Measurements from ENCODE around the gene ATP6V0D1. TPM values are rescaled to one million over a fixed set of nuclear protein-coding genes. Genes with fewer than 3 reads are reported as not detected.

The ATP6V0D1 gene
- total RNA-seq, 1 experiment from 2014 or later, result 119 TPM

DNA sequence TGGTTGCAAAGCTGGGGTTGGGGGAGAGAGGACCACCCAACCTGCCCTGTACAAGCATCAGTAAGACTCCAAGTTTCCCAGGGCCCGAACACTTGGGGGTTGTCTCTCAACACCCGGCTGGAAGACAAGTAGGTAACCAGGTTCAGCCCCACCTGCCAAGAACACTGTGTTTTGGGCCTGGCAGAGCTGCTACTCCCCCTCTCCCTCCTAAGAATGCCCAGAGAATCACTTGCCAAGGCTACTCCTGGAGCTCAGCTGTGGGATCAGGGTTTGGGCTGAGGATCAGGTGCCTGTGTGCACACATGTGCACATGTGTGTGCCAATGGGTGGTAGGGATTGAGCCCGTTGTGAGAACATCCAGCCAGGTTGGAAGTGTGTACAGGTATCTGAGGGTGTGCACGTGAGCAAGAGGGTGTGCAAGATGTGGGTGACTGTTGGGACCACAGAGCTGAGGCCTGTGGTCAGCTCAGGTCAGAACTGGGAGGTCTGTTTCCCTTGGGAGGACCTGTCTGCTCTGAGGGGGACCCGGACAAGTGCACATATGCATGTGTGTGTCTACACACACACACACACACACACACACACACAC lies 47.7 kb downstream of the ATP6V0D1 start:
- in situ Hi-C loops (cut with HindIII; ENCODE audit: low sequenced_read_pairs), result no loop called here
- peak; percentile 48 for DNase-seq (ENCODE audit: low spot score)

DNA sequence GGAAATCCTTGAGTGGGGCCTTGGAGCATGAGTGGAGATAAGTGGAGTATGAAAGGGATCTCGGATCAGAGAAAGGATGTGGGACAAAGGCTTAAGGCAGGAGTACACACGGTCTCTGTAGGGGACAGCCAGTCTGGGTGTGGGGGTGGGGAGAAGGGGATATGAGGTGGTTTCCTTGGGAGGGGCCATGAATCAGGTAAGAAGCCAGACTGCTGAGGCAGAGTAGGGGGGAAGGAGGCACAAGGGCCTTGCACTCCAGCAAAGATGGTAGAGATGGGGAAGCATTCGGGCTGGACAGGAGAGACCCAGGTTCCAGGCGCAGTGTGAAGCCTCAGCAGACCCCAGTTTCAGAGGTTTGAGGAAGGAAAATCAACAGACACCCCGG lies 48.5 kb downstream of the ATP6V0D1 start:
- in situ Hi-C loops (cut with HindIII; ENCODE audit: low sequenced_read_pairs), result no loop called here
- no peak for DNase-seq (ENCODE audit: low spot score)

GRCh38 chr16:67431775-67432505 lies 49.0 kb downstream of the ATP6V0D1 start:
- DNase-seq (ENCODE audit: low spot score), result no peak
- in situ Hi-C loops (cut with HindIII; ENCODE audit: low sequenced_read_pairs), result no loop called here

GRCh38 chr16:67430977-67431774 lies 49.8 kb downstream of the ATP6V0D1 start, which contains the start of gene HSD11B2:
Gene HSD11B2 (plus strand): TSS chr16:67431121. CDS start chr16:67431249, 128 bp downstream.
- no peak for DNase-seq (ENCODE audit: low spot score)
- in situ Hi-C loops (cut with HindIII; ENCODE audit: low sequenced_read_pairs), result no loop called here

GRCh38 chr16:67430504-67430976 lies 50.4 kb downstream of the ATP6V0D1 start:
- DNase-seq (ENCODE audit: low spot score), result no peak
- in situ Hi-C loops (cut with HindIII; ENCODE audit: low sequenced_read_pairs), result no loop called here

GRCh38 chr16:67429799-67430503 lies 51.0 kb downstream of the ATP6V0D1 start:
- DNase-seq (ENCODE audit: low spot score), result no peak
- in situ Hi-C loops (cut with HindIII; ENCODE audit: low sequenced_read_pairs), result no loop called here

DNA sequence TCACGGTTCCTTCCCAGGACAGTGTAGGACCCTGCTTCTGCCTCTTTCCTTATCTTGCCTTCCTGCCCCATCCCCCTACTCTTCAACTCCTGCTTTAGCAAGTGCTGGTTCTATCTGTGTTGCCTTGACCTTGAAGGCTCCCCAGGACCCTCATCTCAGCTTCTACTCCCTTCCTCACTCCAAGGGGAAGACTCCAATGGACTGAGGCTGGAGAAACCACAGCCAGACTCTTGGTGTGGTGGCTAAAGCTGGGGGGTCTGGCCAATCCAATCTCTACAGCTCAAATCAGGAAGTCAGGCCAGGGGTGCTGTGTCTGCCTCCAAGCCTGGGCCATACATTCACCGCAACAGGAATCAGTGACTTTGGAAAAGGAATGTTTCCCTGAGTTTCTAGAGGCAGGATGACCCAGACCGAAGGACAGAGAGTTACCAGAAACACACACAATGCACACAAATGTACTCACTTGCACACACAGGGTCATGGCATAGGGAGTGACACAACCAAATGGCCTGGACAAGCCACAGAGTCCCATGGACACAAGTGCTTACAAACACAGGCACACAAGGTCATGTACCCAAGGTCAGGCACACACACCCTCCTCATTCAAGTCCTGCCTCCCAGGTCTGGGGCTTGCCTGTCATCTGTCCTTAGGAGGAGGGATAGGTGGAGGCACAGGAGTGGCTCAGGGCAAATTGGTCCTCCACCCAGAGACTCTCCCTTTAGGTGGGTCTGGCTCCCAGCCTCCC lies 51.7 kb downstream of the ATP6V0D1 start:
- DNase-seq (ENCODE audit: low spot score), result no peak
- in situ Hi-C loops (cut with HindIII; ENCODE audit: low sequenced_read_pairs), result no loop called here

- in situ Hi-C loops (cut with HindIII; ENCODE audit: low sequenced_read_pairs), result no loop called here
- peak; percentile 86 for DNase-seq (ENCODE audit: low spot score)
Observed at GRCh38 chr16:67428146-67428731, 52.7 kb downstream of the ATP6V0D1 start.

GRCh38 chr16:67426950-67427349 lies 54.0 kb downstream of the ATP6V0D1 start:
- DNase-seq (ENCODE audit: low spot score), result no peak
- in situ Hi-C loops (cut with HindIII; ENCODE audit: low sequenced_read_pairs), result no loop called here

- in situ Hi-C loops (cut with HindIII; ENCODE audit: low sequenced_read_pairs), result no loop called here
- no peak for DNase-seq (ENCODE audit: low spot score)
Observed at GRCh38 chr16:67426022-67426421, 54.9 kb downstream of the ATP6V0D1 start.

- no peak for DNase-seq (ENCODE audit: low spot score)
- in situ Hi-C loops (cut with HindIII; ENCODE audit: low sequenced_read_pairs), result no loop called here
Observed at GRCh38 chr16:67425580-67425979, 55.4 kb downstream of the ATP6V0D1 start.

DNA sequence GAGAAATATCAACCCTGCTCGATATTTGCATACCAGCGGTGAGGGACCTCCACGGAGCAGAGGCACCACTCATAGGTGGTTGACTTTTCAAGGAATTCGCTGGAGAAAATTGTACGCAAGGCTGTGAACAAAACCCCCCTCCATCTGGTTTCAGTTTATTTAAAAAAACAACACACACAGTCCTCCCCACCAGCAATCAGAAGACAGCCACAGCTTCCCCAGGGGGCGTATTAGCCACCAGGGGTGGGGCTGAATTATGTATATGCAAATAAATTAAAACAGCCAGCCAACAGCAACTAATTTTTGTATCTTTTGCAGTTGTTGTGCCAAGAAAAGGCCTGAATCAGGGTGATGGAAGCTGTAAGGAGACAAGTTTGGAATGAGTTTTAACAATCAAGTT lies 55.9 kb downstream of the ATP6V0D1 start:
- DNase-seq (ENCODE audit: low spot score), result no peak
- in situ Hi-C loops (cut with HindIII; ENCODE audit: low sequenced_read_pairs), result no loop called here

GRCh38 chr16:67424261-67424615 lies 56.7 kb downstream of the ATP6V0D1 start:
- in situ Hi-C loops (cut with HindIII; ENCODE audit: low sequenced_read_pairs), result no loop called here
- no peak for DNase-seq (ENCODE audit: low spot score)

DNA sequence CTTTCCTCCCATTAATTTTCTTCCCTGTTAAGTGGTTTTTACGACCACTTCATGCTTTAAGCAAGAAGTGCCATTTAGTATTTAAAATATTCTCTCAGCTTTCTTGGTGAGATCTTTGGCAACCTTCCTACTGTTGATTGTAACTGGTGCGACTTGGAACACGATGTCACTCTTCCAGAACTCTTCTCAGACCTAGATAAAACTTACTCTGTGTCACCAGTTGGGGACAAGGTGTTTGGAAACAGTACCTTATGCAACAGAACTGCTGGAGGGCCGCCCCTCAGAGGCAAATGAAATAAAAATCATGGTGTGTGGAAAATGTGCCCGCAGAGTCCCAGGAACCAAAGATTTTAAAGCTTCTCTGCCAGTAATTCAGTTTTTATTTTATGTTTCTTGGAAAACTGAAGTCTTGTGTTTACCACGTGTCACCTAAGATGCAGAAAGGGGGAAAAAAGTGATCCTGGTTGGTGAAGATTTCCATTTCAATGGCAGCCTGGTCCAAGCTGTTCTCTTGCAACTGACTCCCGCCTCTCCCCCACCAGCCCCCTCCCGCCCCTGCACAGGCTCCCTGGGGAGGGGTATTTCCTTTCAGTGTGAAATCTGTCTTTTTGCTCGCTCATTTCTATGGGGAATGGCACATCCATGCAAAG lies 57.2 kb downstream of the ATP6V0D1 start:
- DNase-seq (ENCODE audit: low spot score), result no peak
- in situ Hi-C loops (cut with HindIII; ENCODE audit: low sequenced_read_pairs), result no loop called here

- no peak for DNase-seq (ENCODE audit: low spot score)
- in situ Hi-C loops (cut with HindIII; ENCODE audit: low sequenced_read_pairs), result no loop called here
Observed at GRCh38 chr16:67423015-67423414, 57.9 kb downstream of the ATP6V0D1 start.

- DNase-seq (ENCODE audit: low spot score), result no peak
- in situ Hi-C loops (cut with HindIII; ENCODE audit: low sequenced_read_pairs), result no loop called here
Observed at GRCh38 chr16:67421030-67421429, 59.9 kb downstream of the ATP6V0D1 start.

GRCh38 chr16:67419931-67420330 lies 61.0 kb downstream of the ATP6V0D1 start:
- in situ Hi-C loops (cut with HindIII; ENCODE audit: low sequenced_read_pairs), result no loop called here
- no peak for DNase-seq (ENCODE audit: low spot score)

DNA sequence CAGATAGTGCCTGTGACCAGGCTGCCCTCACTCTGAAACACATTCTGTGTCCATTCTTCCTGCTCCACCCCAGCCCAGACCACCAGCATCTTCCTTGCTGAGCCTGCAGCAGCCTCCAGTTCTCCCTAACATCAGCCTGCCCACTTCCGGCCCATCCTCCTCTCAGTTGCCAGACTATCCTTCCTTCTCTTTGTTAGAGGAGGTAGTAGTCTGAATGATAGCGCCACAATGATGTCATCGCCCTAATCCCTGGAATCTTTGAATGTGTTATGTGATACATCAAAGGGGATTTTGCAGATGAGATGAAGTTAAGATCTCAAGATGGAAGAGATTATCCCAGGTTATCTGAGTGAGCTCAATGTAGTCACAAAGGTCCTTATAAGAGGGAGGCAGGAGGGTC lies 61.5 kb downstream of the ATP6V0D1 start:
- in situ Hi-C loops (cut with HindIII; ENCODE audit: low sequenced_read_pairs), result no loop called here

More for the DNA sequence above, 61.5 kb downstream of the ATP6V0D1 start:
- no peak for DNase-seq (ENCODE audit: low spot score)

Measured in G401 (cell line).